Fibroblast of mammary gland (primary cell): ENCODE data around the gene GRPEL2.

Experiments used
- DNase-seq: peaks from one replicate; pipeline ENCODE4 v3.0.0-alpha.2; 2010; ENCODE audit warnings: low read depth
- H3K4me3 ChIP-seq: 2 replicates; pipeline ENCODE4 v1.5.1; 2011; ENCODE audit warnings: low read depth, mild to moderate bottlenecking, low read length, moderate library complexity; ENCODE audit not compliant: control insufficient read depth
- CTCF ChIP-seq: conservative IDR thresholded peaks from 2 replicates; pipeline ENCODE4 v1.5.1; 2011; ENCODE audit warnings: low read depth, low read length, inconsistent platforms; ENCODE audit not compliant: control insufficient read depth, insufficient read depth

GRPEL2 gene

DNA sequence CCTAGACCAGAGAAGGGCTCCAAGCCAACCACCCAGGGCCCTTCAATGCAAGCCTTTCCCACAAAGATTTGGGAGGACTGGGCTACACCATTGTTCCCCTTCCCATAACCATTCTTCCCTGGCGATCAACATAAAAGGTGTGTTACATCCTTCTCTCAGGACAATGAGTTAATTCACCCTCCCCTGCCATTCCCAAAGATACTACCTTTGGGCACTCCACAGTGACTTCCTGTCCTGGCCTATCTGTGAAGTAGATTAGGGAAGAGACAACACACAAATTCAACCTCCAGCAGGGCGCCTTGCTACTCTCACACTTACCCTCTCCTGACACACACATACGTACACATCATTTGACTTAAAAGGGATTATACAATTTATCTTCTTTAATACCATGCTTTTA is 57.0 kb downstream of the GRPEL2 start:
- no peak overlapping the region for H3K4me3 ChIP-seq
- TF ChIP-seq CTCF: no peak
- DNase-seq: no peak
